GM19240 (cell line): ENCODE results near the gene NUTM2D.
"Not testable (repeated sequence)": the region's sequence is repeated elsewhere in the genome, so short reads cannot be mapped to it uniquely, and the experiment has no call there.

Experiments
- DNase-seq: peaks from one replicate; pipeline ENCODE4 v3.0.0; 2011; ENCODE audit warnings: low spot score; ENCODE audit not compliant: insufficient read length

NUTM2D gene

GRCh38 chr10:87369514-87370112, 12.1 kb downstream of the NUTM2D start:
- DNase-seq: not testable (repeated sequence)

GRCh38 chr10:87374091-87374490, 16.5 kb downstream of the NUTM2D start:
- not testable (repeated sequence) for DNase-seq

- DNase-seq: not testable (repeated sequence)
Observed at GRCh38 chr10:87379115-87379514, 21.6 kb downstream of the NUTM2D start.

GRCh38 chr10:87383149-87383857, 25.8 kb downstream of the NUTM2D start:
- DNase-seq: not testable (repeated sequence)

- DNase-seq: not testable (repeated sequence)
Observed at GRCh38 chr10:87384283-87384682, 26.7 kb downstream of the NUTM2D start.

- not testable (repeated sequence) for DNase-seq
Observed at GRCh38 chr10:87385762-87386360, 28.3 kb downstream of the NUTM2D start.

GRCh38 chr10:87391360-87391759, 33.8 kb downstream of the NUTM2D start:
- DNase-seq: not testable (repeated sequence)

GRCh38 chr10:87396206-87396605, 38.7 kb downstream of the NUTM2D start:
- DNase-seq: not testable (repeated sequence)

- DNase-seq: not testable (repeated sequence)
Observed at GRCh38 chr10:87398436-87398835, 40.9 kb downstream of the NUTM2D start.

GRCh38 chr10:87407516-87408467, 50.2 kb downstream of the NUTM2D start:
- DNase-seq: not testable (repeated sequence)

- DNase-seq: not testable (repeated sequence)
Observed at GRCh38 chr10:87413921-87414320, 56.4 kb downstream of the NUTM2D start.
